NCI-H2107 (cell line): ENCODE results near the gene PPP1R16B.

ENCODE experiments used
- DNase-seq: peaks from one replicate; lab custom pipeline; 2025; lab: John Stamatoyannopoulos, UW

The PPP1R16B gene

GRCh38 chr20:38965264-38965663 is 159.8 kb downstream of the PPP1R16B start:
- DNase-seq: no peak

- DNase-seq: no peak
Measured at GRCh38 chr20:38968090-38968489, 162.6 kb downstream of the PPP1R16B start.

- no peak for DNase-seq
Measured at GRCh38 chr20:38969708-38970107, 164.2 kb downstream of the PPP1R16B start.

- no peak for DNase-seq
Measured at GRCh38 chr20:38970302-38970701, 164.8 kb downstream of the PPP1R16B start.
